K562 (cell line): ENCODE data around the gene MUC5B. TPM values are rescaled to one million over a fixed set of nuclear protein-coding genes. Genes with fewer than 3 reads are reported as not detected.

ENCODE experiments used
- BACH1 ChIP-seq: fragments of 200-800 bp; sonication (Bioruptor generic); IDR thresholded peaks from 2 replicates; pipeline ENCODE4 v1.6.1; 2016; ENCODE audit warnings: missing genetic modification characterization, missing compliant biosample characterization
- CEBPB ChIP-seq: fragments of 450-650 bp; IDR thresholded peaks from 2 replicates; pipeline ENCODE4 v1.6.1; 2016; ENCODE audit warnings: missing genetic modification characterization, missing compliant biosample characterization
- DACH1 ChIP-seq: fragments of 450-650 bp; IDR thresholded peaks from 2 replicates; pipeline ENCODE4 v1.6.1; 2018; ENCODE audit not compliant: partially characterized antibody
- ESRRA ChIP-seq: fragments of 450-650 bp; IDR thresholded peaks from 2 replicates; pipeline ENCODE4 v1.6.1; 2014; ENCODE audit warnings: low read depth, mild to moderate bottlenecking, moderate library complexity, borderline replicate concordance
- LARP7 ChIP-seq: fragments of 450-650 bp; IDR thresholded peaks from 2 replicates; pipeline ENCODE4 v1.6.1; 2016
- MCM3 ChIP-seq: fragments of 450-650 bp; IDR thresholded peaks from 2 replicates; pipeline ENCODE4 v1.6.1; 2016
- NBN ChIP-seq: fragments of 450-650 bp; IDR thresholded peaks from 2 replicates; pipeline ENCODE4 v1.6.1; 2016; ENCODE audit warnings: low read depth, mild to moderate bottlenecking
- NFRKB ChIP-seq: fragments of 450-650 bp; IDR thresholded peaks from 2 replicates; pipeline ENCODE4 v1.6.1; 2016; ENCODE audit warnings: low read depth
- RB1 ChIP-seq: fragments of 450-650 bp; IDR thresholded peaks from 2 replicates; pipeline ENCODE4 v1.6.1; 2017; ENCODE audit warnings: low read depth, mild to moderate bottlenecking
- TARDBP ChIP-seq: fragments of 450-650 bp; IDR thresholded peaks from 2 replicates; pipeline ENCODE4 v1.6.1; 2016
- TBP ChIP-seq: optimal IDR thresholded peaks from 2 replicates; pipeline ENCODE3; 2011; ENCODE audit warnings: low read depth, low read length, improper control_type of control experiment
- ZBTB1 ChIP-seq: sonication (generic); formaldehyde crosslinking; IDR thresholded peaks from 2 replicates; pipeline ENCODE4 v1.8.1; 2023; ENCODE audit warnings: missing genetic modification reagents, low read depth, mild to moderate bottlenecking, borderline replicate concordance
- ZNF134 ChIP-seq: fragments of 250-450 bp; sonication (Bioruptor Pico); conservative IDR thresholded peaks from 2 replicates; pipeline ENCODE4 v1.4.0; 2020
- ZNF3 ChIP-seq: fragments of 250-450 bp; sonication (Bioruptor Pico); IDR thresholded peaks from 2 replicates; pipeline ENCODE4 v1.5.0; 2021; ENCODE audit warnings: mild to moderate bottlenecking, moderate library complexity
- ZNF75A ChIP-seq: fragments of 450-650 bp; formaldehyde crosslinking; IDR thresholded peaks from 2 replicates; pipeline ENCODE4 v1.4.0; 2020; ENCODE audit warnings: mild to moderate bottlenecking
- polyA plus RNA-seq, 8 experiments: library from polyadenylated mRNA; depleted of rRNA in 4 of 8; stranded (reverse) in 5 of 8; unstranded in 3 of 8; fragments of >200 nt; fragmentation: Nextera tagmentation in 2 of 8; fragmentation: Illumina TruSeq in 1 of 8; extraction: Ambion mirVana in 2 of 8; extraction: Trizol in 1 of 8; gene quantifications; 2 replicates each; pipeline versions ENCODE4 v1.2.1 to v1.2.3, GENCODE V29; 2011 to 2014; ENCODE audit warnings: inconsistent platforms in 1 of 8, missing spikeins in 1 of 8
- total RNA-seq, 7 experiments: library from RNA; depleted of rRNA in 6 of 7; stranded (reverse); fragments of >200 nt in 6 of 7; fragmentation: Illumina TruSeq in 2 of 7; extraction: Trizol in 2 of 7; gene quantifications; 2 replicates each; pipeline versions ENCODE4 v1.2.1 to v1.2.3, GENCODE V29; 2011 to 2021; ENCODE audit warnings: low replicate concordance in 1 of 7
- TF ChIP-seq, protein P1 (sequence below), 2 experiments: fragments of 450-650 bp; IDR thresholded peaks; 2 replicates each; pipeline ENCODE4 v1.6.1; 2016
- TF ChIP-seq, protein P2 (sequence below): fragments of 250-450 bp; sonication (Bioruptor Pico); IDR thresholded peaks from 2 replicates; pipeline ENCODE4 v1.4.0; 2020; ENCODE audit warnings: borderline replicate concordance
- TF ChIP-seq, protein P3 (sequence below): sonication (generic); formaldehyde crosslinking; IDR thresholded peaks from 2 replicates; pipeline ENCODE4 v1.8.1; 2023; ENCODE audit warnings: mild to moderate bottlenecking, missing genetic modification reagents
- TF ChIP-seq, protein P4 (sequence below): IDR thresholded peaks from 3 replicates; pipeline ENCODE4 v1.6.1; 2011; ENCODE audit warnings: borderline replicate concordance, mild to moderate bottlenecking, moderate library complexity; ENCODE audit not compliant: insufficient read length; ENCODE audit errors: extremely low read depth
- TF ChIP-seq, protein P5 (sequence below): fragments of 450-650 bp; IDR thresholded peaks from 2 replicates; pipeline ENCODE4 v1.6.1; 2017; ENCODE audit warnings: mild to moderate bottlenecking, moderate library complexity

Gene MUC5B
- total and polyA plus RNA-seq, 9 of the 15 experiments (the other 6 are each of a cell fraction or from before 2014, with no cell fraction given): 0.04 to 0.95 TPM; not detected in 7

DNA sequence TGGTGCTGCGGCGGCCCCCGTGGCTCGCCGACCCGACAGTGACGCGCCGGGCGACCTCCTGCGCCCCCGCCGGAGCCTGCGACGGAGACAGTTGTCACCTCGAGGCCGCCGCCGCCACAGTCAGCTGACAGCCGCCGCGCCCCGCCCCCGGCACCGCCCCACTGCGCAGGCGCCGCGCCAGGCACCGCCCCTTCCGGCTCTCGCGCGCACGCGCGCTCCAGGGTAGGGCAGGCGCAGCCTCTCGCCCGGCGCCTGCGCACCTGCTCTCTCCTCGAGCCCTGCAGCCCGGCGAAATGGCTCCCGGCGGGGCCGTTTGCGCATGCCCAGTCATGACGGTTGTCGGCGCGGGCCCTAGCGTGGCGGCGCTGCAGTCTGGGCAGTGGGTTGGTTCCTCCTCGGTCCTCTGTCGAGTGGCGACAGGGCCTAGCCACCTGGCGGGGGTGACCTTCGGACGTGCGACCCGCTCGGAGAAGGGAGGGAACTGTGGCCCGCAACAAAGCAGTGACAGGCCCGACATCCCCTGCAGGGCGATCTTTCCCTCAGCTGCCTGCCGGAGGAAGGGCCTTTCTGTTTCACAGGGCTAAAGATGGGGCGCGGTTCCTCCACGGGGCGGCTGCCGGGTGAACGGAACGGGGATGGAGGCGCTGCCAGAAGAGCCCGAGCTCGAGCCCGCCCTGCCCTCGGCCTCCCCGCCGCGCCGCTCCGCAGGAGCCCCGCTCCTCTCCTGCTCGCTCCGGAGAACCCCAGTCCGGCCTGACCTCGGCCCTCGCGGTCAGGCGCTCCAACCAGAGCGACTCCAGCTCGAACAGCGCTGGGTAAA lies 86.8 kb downstream of the MUC5B start, which contains the start of gene TOLLIP (continued):
- TF ChIP-seq, protein P1, sequence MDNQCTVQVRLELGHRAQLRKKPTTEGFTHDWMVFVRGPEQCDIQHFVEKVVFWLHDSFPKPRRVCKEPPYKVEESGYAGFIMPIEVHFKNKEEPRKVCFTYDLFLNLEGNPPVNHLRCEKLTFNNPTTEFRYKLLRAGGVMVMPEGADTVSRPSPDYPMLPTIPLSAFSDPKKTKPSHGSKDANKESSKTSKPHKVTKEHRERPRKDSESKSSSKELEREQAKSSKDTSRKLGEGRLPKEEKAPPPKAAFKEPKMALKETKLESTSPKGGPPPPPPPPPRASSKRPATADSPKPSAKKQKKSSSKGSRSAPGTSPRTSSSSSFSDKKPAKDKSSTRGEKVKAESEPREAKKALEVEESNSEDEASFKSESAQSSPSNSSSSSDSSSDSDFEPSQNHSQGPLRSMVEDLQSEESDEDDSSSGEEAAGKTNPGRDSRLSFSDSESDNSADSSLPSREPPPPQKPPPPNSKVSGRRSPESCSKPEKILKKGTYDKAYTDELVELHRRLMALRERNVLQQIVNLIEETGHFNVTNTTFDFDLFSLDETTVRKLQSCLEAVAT (IDR thresholded peaks at IDR 0.05): peak in 1 of 2 experiments; percentile 63; a peak in 1 of 4 replicates
- no peak for TF ChIP-seq CEBPB (tag)
- no peak for TF ChIP-seq ZBTB1 (CRISPR knock-in tag)
- peak; percentile 60; the same call in 1 of the 2 replicates for TF ChIP-seq ZNF134 (CRISPR knock-in tag)
- TF ChIP-seq ZNF75A: no peak
- peak; percentile 76 for TF ChIP-seq NFRKB
- TF ChIP-seq LARP7: no peak
- peak; percentile 66; the same call in 1 of the 2 replicates for TF ChIP-seq ESRRA
- peak; percentile 61 for TF ChIP-seq RB1
- no peak for TF ChIP-seq BACH1 (tag)
- no peak for TF ChIP-seq DACH1
- TF ChIP-seq, protein P2, sequence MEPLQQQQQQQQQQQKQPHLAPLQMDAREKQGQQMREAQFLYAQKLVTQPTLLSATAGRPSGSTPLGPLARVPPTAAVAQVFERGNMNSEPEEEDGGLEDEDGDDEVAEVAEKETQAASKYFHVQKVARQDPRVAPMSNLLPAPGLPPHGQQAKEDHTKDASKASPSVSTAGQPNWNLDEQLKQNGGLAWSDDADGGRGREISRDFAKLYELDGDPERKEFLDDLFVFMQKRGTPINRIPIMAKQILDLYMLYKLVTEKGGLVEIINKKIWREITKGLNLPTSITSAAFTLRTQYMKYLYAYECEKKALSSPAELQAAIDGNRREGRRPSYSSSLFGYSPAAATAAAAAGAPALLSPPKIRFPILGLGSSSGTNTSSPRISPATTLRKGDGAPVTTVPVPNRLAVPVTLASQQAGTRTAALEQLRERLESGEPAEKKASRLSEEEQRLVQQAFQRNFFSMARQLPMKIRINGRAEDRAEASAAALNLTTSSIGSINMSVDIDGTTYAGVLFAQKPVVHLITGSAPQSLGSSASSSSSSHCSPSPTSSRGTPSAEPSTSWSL (CRISPR knock-in tag): no peak
- TF ChIP-seq ZNF3 (CRISPR knock-in tag): no peak
- no peak for TF ChIP-seq NBN
- TF ChIP-seq, protein P3, sequence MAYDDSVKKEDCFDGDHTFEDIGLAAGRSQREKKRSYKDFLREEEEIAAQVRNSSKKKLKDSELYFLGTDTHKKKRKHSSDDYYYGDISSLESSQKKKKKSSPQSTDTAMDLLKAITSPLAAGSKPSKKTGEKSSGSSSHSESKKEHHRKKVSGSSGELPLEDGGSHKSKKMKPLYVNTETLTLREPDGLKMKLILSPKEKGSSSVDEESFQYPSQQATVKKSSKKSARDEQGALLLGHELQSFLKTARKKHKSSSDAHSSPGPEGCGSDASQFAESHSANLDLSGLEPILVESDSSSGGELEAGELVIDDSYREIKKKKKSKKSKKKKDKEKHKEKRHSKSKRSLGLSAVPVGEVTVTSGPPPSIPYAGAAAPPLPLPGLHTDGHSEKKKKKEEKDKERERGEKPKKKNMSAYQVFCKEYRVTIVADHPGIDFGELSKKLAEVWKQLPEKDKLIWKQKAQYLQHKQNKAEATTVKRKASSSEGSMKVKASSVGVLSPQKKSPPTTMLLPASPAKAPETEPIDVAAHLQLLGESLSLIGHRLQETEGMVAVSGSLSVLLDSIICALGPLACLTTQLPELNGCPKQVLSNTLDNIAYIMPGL (CRISPR knock-in tag): 0 out of 2 replicates have a peak, but pooled peaks have one; percentile 64
- TF ChIP-seq, protein P4, sequence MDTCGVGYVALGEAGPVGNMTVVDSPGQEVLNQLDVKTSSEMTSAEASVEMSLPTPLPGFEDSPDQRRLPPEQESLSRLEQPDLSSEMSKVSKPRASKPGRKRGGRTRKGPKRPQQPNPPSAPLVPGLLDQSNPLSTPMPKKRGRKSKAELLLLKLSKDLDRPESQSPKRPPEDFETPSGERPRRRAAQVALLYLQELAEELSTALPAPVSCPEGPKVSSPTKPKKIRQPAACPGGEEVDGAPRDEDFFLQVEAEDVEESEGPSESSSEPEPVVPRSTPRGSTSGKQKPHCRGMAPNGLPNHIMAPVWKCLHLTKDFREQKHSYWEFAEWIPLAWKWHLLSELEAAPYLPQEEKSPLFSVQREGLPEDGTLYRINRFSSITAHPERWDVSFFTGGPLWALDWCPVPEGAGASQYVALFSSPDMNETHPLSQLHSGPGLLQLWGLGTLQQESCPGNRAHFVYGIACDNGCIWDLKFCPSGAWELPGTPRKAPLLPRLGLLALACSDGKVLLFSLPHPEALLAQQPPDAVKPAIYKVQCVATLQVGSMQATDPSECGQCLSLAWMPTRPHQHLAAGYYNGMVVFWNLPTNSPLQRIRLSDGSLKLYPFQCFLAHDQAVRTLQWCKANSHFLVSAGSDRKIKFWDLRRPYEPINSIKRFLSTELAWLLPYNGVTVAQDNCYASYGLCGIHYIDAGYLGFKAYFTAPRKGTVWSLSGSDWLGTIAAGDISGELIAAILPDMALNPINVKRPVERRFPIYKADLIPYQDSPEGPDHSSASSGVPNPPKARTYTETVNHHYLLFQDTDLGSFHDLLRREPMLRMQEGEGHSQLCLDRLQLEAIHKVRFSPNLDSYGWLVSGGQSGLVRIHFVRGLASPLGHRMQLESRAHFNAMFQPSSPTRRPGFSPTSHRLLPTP: no peak
- TF ChIP-seq, protein P5, sequence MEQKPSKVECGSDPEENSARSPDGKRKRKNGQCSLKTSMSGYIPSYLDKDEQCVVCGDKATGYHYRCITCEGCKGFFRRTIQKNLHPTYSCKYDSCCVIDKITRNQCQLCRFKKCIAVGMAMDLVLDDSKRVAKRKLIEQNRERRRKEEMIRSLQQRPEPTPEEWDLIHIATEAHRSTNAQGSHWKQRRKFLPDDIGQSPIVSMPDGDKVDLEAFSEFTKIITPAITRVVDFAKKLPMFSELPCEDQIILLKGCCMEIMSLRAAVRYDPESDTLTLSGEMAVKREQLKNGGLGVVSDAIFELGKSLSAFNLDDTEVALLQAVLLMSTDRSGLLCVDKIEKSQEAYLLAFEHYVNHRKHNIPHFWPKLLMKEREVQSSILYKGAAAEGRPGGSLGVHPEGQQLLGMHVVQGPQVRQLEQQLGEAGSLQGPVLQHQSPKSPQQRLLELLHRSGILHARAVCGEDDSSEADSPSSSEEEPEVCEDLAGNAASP: no peak
- no peak for TF ChIP-seq MCM3
- peak; percentile 63 for TF ChIP-seq TBP
- peak; percentile 20; the same call in 1 of the 2 replicates for TF ChIP-seq TARDBP
